SK-N-MC (cell line): ENCODE measurements around the gene PPIL6.
A peak's percentile ranks its signal among the peaks of the same experiment; 100 is the strongest.

Source experiments
- DNase-seq: peaks from one replicate; pipeline ENCODE4 v3.0.0-alpha.2; 2011; ENCODE audit warnings: low read depth, low spot score
- H3K27ac ChIP-seq: fragments of 200-600 bp; sonication (generic); 2 replicates; pipeline ENCODE4 v1.5.1; 2016; ENCODE audit warnings: mixed run types
- H3K36me3 ChIP-seq: fragments of 200-600 bp; sonication (generic); 2 replicates; pipeline ENCODE4 v1.6.1; 2017; ENCODE audit warnings: antibody characterized with exemption, low read length, mixed read lengths; ENCODE audit not compliant: insufficient read depth
- H3K4me3 ChIP-seq: fragments of 200-600 bp; sonication (generic); 2 replicates; pipeline ENCODE4 v1.5.1; 2016
- H3K9ac ChIP-seq: fragments of 200-600 bp; sonication (generic); 2 replicates; pipeline ENCODE4 v1.8.0; 2017; ENCODE audit warnings: mixed run types, mixed read lengths; ENCODE audit not compliant: insufficient read length
- H3K9me3 ChIP-seq: fragments of 200-600 bp; sonication (generic); 2 replicates; pipeline ENCODE4 v1.6.1; 2017; ENCODE audit warnings: low read depth, mild to moderate bottlenecking, antibody characterized with exemption, low read length, moderate library complexity, mixed read lengths
- EZH2 ChIP-seq: fragments of 200-600 bp; sonication (generic); IDR thresholded peaks from one replicate; pipeline ENCODE4 v1.6.1; 2017; ENCODE audit warnings: antibody characterized with exemption
- FOXP2 ChIP-seq: optimal IDR thresholded peaks from 2 replicates; pipeline ENCODE3; 2011; ENCODE audit warnings: mild to moderate bottlenecking, moderate library complexity; ENCODE audit not compliant: insufficient read depth; ENCODE audit errors: extremely low read length, control extremely low read depth
- POLR2AphosphoS5 ChIP-seq: IDR thresholded peaks from 2 replicates; pipeline ENCODE4 v1.6.1; 2012; ENCODE audit warnings: mild to moderate bottlenecking, low read depth, low read length, borderline replicate concordance

The PPIL6 gene

GRCh38 chr6:109406196-109406595, 34.2 kb downstream of the PPIL6 start:
- H3K36me3 ChIP-seq: no peaks in the 10 kb centered on the region
- no peaks in the 10 kb centered on the region for H3K9me3 ChIP-seq
- H3K9ac ChIP-seq: no peak overlapping the region
- no peak for TF ChIP-seq FOXP2
- no peak for TF ChIP-seq EZH2
- no peak for TF ChIP-seq POLR2AphosphoS5
- no peak overlapping the region for H3K4me3 ChIP-seq
- DNase-seq: no peak
- no peak overlapping the region for H3K27ac ChIP-seq

GRCh38 chr6:109397020-109397419, 43.4 kb downstream of the PPIL6 start:
- no peak overlapping the region for H3K27ac ChIP-seq
- no peak overlapping the region for H3K4me3 ChIP-seq
- DNase-seq: no peak
- TF ChIP-seq EZH2: no peak
- no peak for TF ChIP-seq FOXP2
- no peak for TF ChIP-seq POLR2AphosphoS5
- no peaks in the 10 kb centered on the region for H3K36me3 ChIP-seq
- no peaks in the 10 kb centered on the region for H3K9me3 ChIP-seq
- no peak overlapping the region for H3K9ac ChIP-seq

- H3K4me3 ChIP-seq: no peak overlapping the region
- H3K27ac ChIP-seq: no peak overlapping the region
- no peaks in the 10 kb centered on the region for H3K9me3 ChIP-seq
- H3K9ac ChIP-seq: no peak overlapping the region
- H3K36me3 ChIP-seq: no peaks in the 10 kb centered on the region
- no peak for DNase-seq
- TF ChIP-seq EZH2: no peak
These were observed 44.2 kb downstream of the PPIL6 start for GRCh38 chr6:109396046-109396718.

GRCh38 chr6:109393886-109394281, 46.5 kb downstream of the PPIL6 start:
- TF ChIP-seq FOXP2 (no peak), POLR2AphosphoS5 (no peak), EZH2 (no peak)
- no peak overlapping the region for H3K27ac ChIP-seq
- H3K9ac ChIP-seq: no peak overlapping the region
- no peaks in the 10 kb centered on the region for H3K9me3 ChIP-seq
- no peak for DNase-seq
- no peaks in the 10 kb centered on the region for H3K36me3 ChIP-seq
- no peak overlapping the region for H3K4me3 ChIP-seq

- Histone ChIP-seq H3K27ac (no peak overlapping the region), H3K36me3 (no peaks in the 10 kb centered on the region), H3K9me3 (no peaks in the 10 kb centered on the region), H3K4me3 (no peak overlapping the region), H3K9ac (no peak overlapping the region)
- no peak for TF ChIP-seq EZH2
- TF ChIP-seq POLR2AphosphoS5: no peak
- TF ChIP-seq FOXP2: no peak
- DNase-seq: no peak
These were observed 47.1 kb downstream of the PPIL6 start for GRCh38 chr6:109393157-109393885.

GRCh38 chr6:109389650-109390274, 50.7 kb downstream of the PPIL6 start:
- DNase-seq: no peak
- TF ChIP-seq EZH2 (no peak), FOXP2 (no peak), POLR2AphosphoS5 (no peak)
- H3K4me3 ChIP-seq: no peak overlapping the region
- no peaks in the 10 kb centered on the region for H3K36me3 ChIP-seq
- no peak overlapping the region for H3K27ac ChIP-seq
- no peaks in the 10 kb centered on the region for H3K9me3 ChIP-seq
- H3K9ac ChIP-seq: no peak overlapping the region

- no peak for DNase-seq
- Histone ChIP-seq H3K27ac (no peak overlapping the region), H3K4me3 (no peak overlapping the region), H3K9ac (no peak overlapping the region), H3K9me3 (no peaks in the 10 kb centered on the region), H3K36me3 (no peaks in the 10 kb centered on the region)
- TF ChIP-seq FOXP2 (no peak), POLR2AphosphoS5 (no peak), EZH2 (no peak)
These were observed 52.2 kb downstream of the PPIL6 start for GRCh38 chr6:109388265-109388664.

GRCh38 chr6:109383438-109383940, 56.9 kb downstream of the PPIL6 start:
- DNase-seq: no peak
- H3K9ac ChIP-seq: peak overlapping the region; percentile 86
- 0 out of 2 replicates have a peak, but pooled peaks cover 5% of the 10 kb centered on the region for H3K36me3 ChIP-seq
- TF ChIP-seq FOXP2: no peak
- no peak for TF ChIP-seq EZH2
- TF ChIP-seq POLR2AphosphoS5: no peak
- peak overlapping the region; percentile 96 for H3K4me3 ChIP-seq
- no peaks in the 10 kb centered on the region for H3K9me3 ChIP-seq
- peak overlapping the region; percentile 95 for H3K27ac ChIP-seq
